ENCODE data around the gene CALN1.

CALN1 gene

DNA sequence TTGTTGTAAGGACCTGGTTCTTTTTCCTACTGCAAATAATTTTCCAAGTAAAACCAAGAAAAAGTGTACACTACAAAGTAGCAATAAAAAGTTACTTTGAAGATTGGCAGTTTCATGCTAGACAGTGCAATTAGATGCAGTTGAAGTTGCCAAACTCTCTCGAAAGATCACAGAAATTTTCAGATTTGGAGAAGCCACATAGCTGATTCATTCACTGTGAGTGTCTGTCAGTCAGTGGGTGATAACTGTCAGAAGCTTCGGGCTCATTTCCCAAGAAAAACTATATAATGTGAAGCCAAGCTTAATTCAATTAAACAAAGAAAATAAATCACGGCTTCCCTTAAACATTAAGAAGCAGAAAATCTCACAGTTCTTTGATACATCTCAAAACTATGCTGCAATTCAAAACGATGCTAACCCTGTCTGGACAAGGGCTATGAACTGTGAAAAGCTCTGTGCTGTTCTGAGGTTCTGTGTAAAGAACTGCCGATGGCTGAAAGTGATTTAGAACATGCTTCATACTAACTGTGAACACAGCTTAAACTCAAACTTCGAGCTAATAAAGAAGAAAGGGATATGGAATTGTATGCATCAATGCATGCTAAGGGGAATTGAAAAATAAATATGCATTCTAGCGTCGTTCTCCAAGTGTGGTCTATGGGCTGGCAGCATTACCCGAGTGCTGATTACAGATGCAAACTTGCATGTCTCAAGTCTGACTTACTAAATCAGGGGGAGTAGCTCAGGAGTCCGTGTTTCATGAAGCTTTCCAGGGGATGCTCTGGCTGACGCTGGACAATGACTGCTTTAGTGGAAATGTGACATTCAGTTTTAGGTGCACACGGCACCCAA is 557.4 kb downstream of the CALN1 start:
- TF ChIP-seq, protein P1, sequence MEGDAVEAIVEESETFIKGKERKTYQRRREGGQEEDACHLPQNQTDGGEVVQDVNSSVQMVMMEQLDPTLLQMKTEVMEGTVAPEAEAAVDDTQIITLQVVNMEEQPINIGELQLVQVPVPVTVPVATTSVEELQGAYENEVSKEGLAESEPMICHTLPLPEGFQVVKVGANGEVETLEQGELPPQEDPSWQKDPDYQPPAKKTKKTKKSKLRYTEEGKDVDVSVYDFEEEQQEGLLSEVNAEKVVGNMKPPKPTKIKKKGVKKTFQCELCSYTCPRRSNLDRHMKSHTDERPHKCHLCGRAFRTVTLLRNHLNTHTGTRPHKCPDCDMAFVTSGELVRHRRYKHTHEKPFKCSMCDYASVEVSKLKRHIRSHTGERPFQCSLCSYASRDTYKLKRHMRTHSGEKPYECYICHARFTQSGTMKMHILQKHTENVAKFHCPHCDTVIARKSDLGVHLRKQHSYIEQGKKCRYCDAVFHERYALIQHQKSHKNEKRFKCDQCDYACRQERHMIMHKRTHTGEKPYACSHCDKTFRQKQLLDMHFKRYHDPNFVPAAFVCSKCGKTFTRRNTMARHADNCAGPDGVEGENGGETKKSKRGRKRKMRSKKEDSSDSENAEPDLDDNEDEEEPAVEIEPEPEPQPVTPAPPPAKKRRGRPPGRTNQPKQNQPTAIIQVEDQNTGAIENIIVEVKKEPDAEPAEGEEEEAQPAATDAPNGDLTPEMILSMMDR (conservative IDR thresholded peaks at IDR 0.05; ENCODE audit: control insufficient read depth, insufficient read depth, low read depth, low read length): no peak
- no peak overlapping the region for H3K4me3 ChIP-seq (ENCODE audit: control insufficient read depth, low read depth, low read length)
- no peak for DNase-seq (ENCODE audit: low read depth)

DNA sequence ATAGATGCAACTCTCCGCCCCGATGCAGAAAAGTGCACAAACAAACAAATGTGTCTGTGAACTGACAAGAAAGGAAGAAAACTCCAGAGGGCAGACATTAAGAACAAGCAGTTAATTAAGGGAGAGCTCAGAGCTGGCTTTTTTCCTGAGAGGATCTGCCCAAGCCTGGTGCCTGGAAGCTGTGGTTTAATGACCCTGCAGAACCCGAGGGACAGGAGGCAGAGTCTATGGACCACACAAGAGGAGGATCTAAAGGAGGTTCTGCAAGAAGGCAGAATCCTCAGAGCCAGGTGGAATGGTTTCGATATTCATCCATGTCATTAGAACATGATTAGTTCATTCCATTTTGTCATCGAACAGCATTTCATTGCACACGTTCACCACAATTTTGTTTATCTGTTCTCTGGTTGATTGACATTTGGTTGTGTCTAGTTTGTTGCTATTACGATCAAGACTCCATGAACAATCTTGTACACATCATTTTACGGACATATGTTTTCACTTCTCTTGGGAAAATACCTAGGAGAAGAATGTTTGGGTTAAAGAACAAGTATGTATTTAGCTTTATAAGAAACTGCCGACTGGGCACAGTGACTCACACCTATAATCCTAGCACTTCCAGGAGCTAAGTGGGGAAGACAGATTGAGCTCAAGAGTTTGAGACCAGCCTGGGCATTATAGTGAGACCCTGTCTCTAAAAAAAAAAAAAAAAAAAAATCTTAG is 560.2 kb downstream of the CALN1 start:
- DNase-seq (ENCODE audit: low read depth): no peak
- no peak overlapping the region for H3K4me3 ChIP-seq (ENCODE audit: control insufficient read depth, low read depth, low read length)
- TF ChIP-seq, protein P1 (conservative IDR thresholded peaks at IDR 0.05; ENCODE audit: control insufficient read depth, insufficient read depth, low read depth, low read length): no peak

DNA sequence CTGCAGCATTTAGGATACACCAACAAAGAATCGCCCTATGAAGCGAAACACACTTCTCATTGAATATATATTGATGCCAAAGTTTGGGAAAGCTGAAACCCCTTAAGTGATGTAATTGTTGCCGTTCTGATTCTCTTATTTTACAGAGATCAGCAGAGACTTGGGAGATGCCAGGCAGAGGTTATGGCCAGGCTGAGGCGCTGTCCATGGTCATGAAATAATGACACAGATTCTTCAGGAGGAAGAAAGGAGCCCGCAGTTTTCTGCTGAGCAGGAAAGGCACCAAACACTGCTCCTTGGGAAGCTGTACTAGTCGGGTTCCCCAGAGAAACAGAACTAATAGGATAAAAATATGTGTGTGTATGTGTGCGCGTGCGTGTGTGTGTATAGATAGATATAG is 566.0 kb downstream of the CALN1 start:
- TF ChIP-seq, protein P1 (conservative IDR thresholded peaks at IDR 0.05; ENCODE audit: control insufficient read depth, insufficient read depth, low read depth, low read length): no peak
- no peak overlapping the region for H3K4me3 ChIP-seq (ENCODE audit: control insufficient read depth, low read depth, low read length)
- DNase-seq (ENCODE audit: low read depth): no peak

DNA sequence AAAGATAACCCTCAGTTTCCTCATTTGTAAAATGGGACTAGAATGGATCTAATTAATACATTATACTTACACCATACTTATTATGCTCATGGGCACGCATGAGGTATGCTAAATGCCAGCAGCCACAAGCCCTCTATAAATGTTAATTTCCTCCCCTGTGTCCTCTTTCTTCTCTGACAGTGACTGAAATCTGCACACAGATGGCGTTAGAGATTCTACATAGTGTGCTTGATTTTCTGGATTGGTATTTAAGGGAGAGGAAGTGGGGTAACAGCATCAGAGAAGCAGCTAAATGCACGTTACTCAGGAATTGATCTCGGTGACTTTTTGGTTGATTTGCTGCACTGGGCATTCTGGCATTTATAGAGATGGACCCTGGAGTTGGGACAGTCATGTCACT is 568.5 kb downstream of the CALN1 start:
- DNase-seq (ENCODE audit: low read depth): no peak
- TF ChIP-seq, protein P1 (conservative IDR thresholded peaks at IDR 0.05; ENCODE audit: control insufficient read depth, insufficient read depth, low read depth, low read length): no peak
- no peak overlapping the region for H3K4me3 ChIP-seq (ENCODE audit: control insufficient read depth, low read depth, low read length)

DNA sequence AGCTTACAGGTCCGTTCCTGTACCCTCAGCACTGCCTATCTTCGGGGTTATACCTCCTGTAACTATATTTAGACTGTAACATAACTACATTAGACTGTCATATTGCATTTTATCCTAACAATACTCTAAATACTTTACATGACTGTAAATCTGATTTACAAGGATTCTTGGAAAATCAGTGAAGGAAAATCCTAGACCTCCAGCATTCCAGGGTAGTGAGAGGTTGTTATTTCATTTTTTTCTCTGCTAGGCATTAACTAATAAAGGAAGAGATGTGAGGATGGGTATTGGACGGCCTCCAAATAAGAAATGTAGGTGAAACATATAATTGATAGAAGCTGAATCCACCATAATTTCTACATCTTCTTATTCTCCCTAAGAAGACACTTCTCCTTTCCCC is 569.4 kb downstream of the CALN1 start:
- TF ChIP-seq, protein P1 (conservative IDR thresholded peaks at IDR 0.05; ENCODE audit: control insufficient read depth, insufficient read depth, low read depth, low read length): no peak
- DNase-seq (ENCODE audit: low read depth): no peak

DNA sequence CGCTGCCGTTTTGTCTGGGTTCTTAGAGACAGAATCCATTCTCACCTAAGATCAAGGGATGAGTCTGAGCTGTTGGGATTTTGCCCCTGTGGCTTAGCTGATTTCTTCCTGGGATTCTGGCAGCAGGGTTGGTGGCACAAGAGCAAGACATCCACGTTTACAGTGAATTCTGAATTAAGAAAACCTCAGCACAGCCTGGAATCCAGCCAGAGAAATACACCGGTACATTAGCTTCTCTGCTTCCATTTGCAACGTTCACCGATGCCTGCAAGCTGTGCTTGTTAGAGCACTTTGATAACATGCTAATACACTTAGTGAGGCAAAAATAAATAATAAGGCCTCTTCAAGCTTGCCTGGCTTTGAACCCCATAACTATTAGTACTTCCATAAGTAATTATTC is 569.8 kb downstream of the CALN1 start:
- DNase-seq (ENCODE audit: low read depth): no peak
- H3K4me3 ChIP-seq (ENCODE audit: control insufficient read depth, low read depth, low read length): no peak overlapping the region
- TF ChIP-seq, protein P1 (conservative IDR thresholded peaks at IDR 0.05; ENCODE audit: control insufficient read depth, insufficient read depth, low read depth, low read length): no peak

More for the DNA sequence above, 569.4 kb downstream of the CALN1 start:
- no peak overlapping the region for H3K4me3 ChIP-seq (ENCODE audit: control insufficient read depth, low read depth, low read length)
